A673 (cell line): ENCODE measurements around the gene GGTA1. TPM values are rescaled to one million over a fixed set of nuclear protein-coding genes. Genes with fewer than 3 reads are reported as not detected.

Source experiments
- BruUV-seq: library from RNA; stranded (reverse); fragments of 400-500 nt; replicated peaks from 2 replicates; lab custom pipeline; 2021; lab: Mats Ljungman, UMichigan
- CTCF ChIA-PET: fragments of 300-600 bp; sonication (Branson Sonifier 250); formaldehyde crosslinking; loops from one replicate; lab custom pipeline; 2022; ENCODE audit warnings: antibody characterized with exemption; lab: Charles Lee
- POLR2A ChIA-PET: fragments of 300-600 bp; sonication (Branson Sonifier 250); formaldehyde crosslinking; loops from one replicate; lab custom pipeline; 2022; ENCODE audit warnings: antibody characterized with exemption; ENCODE audit not compliant: low non-redundant PET; lab: Charles Lee
- DNase-seq: peaks from one replicate; pipeline ENCODE4 v3.0.0-alpha.2; 2015; ENCODE audit warnings: low spot score
- H3K27ac ChIP-seq: fragments of 200-600 bp; sonication (generic); 2 replicates; pipeline ENCODE4 v1.5.1; 2016; ENCODE audit warnings: mixed run types, low read depth, mild to moderate bottlenecking, mixed read lengths, antibody characterized with exemption, low read length; ENCODE audit not compliant: poor library complexity, severe bottlenecking
- H3K27me3 ChIP-seq: fragments of 200-600 bp; sonication (generic); replicated peaks from 2 replicates; pipeline ENCODE4 v1.6.1; 2017; ENCODE audit warnings: mixed run types, low read depth, mild to moderate bottlenecking, mixed read lengths, antibody characterized with exemption, low read length; ENCODE audit not compliant: insufficient read depth, poor library complexity
- H3K36me3 ChIP-seq: fragments of 200-600 bp; sonication (generic); 2 replicates; pipeline ENCODE4 v1.6.1; 2016; ENCODE audit warnings: mixed run types, mild to moderate bottlenecking, mixed read lengths, antibody characterized with exemption, low read length; ENCODE audit not compliant: insufficient read depth, poor library complexity, severe bottlenecking
- H3K4me1 ChIP-seq: fragments of 200-600 bp; sonication (generic); 2 replicates; pipeline ENCODE4 v1.6.1; 2017; ENCODE audit warnings: mixed run types, mild to moderate bottlenecking, mixed read lengths, antibody characterized with exemption, low read length; ENCODE audit not compliant: insufficient read depth, poor library complexity, severe bottlenecking
- H3K4me3 ChIP-seq: fragments of 200-600 bp; sonication (generic); 2 replicates; pipeline ENCODE4 v1.5.1; 2016; ENCODE audit warnings: low read depth, mixed run types, mild to moderate bottlenecking, mixed read lengths, low read length; ENCODE audit not compliant: poor library complexity, severe bottlenecking
- H3K9me3 ChIP-seq: fragments of 200-600 bp; sonication (generic); 2 replicates; pipeline ENCODE4 v1.6.1; 2016; ENCODE audit warnings: mixed run types, low read depth, mild to moderate bottlenecking, mixed read lengths, antibody characterized with exemption, low read length; ENCODE audit not compliant: poor library complexity, severe bottlenecking
- CTCF ChIP-seq: fragments of 300-800, 200-600 bp; sonication (generic); conservative IDR thresholded peaks from 2 replicates; pipeline ENCODE4 v1.5.1; 2017; ENCODE audit warnings: low read depth, mild to moderate bottlenecking, antibody characterized with exemption, low read length, moderate library complexity, mixed read lengths
- EZH2 ChIP-seq: fragments of 200-600 bp; sonication (generic); IDR thresholded peaks from 2 replicates; pipeline ENCODE4 v1.6.1; 2017; ENCODE audit warnings: borderline replicate concordance, low read depth, mild to moderate bottlenecking, mixed read lengths, antibody characterized with exemption, low read length; ENCODE audit not compliant: poor library complexity, severe bottlenecking
- intact Hi-C: fragments of 100-400 bp; cut with micrococcal nuclease; formaldehyde crosslinking; loops from one replicate; pipeline ENCODE4 v1.10.0; 2022; ENCODE audit not compliant: unreplicated experiment
- total RNA-seq: library from RNA; stranded (reverse); gene quantifications from 2 replicates; pipeline ENCODE4 v1.2.3, GENCODE V29; 2021

GGTA1 gene
- total RNA-seq, 1 experiment from 2014 or later, result not detected

DNA sequence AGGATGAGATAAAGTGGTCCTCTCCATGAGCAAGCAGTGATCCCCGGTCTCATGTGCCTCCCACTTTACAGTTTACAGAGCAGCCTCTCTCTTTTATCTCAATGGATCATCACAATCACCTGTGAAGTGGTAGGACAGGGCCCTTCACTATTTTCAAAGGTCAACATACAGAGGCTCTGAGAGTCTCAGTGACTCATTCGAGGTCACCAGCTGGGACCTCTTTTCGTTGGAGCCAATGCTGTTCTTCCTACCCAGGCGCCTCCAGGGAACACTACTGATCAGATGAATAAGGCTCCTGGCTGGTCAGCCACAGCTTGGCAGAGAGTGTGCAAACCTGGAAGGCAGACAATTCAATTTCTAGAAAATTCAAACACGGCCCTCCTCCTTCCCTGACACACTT, 16.6 kb downstream of the GGTA1 start:
- no peaks in the 10 kb centered on the region for H3K36me3 ChIP-seq
- H3K9me3 ChIP-seq, result no peaks in the 10 kb centered on the region
- H3K27me3 ChIP-seq, result no peaks in the 10 kb centered on the region
- no peak for TF ChIP-seq CTCF
- no peak for TF ChIP-seq EZH2
- H3K4me1 ChIP-seq, result no peaks in the 10 kb centered on the region
- no TSS peak for BruUV-seq
- H3K27ac ChIP-seq, result no peak overlapping the region
- DNase-seq, result no peak
- H3K4me3 ChIP-seq, result no peak overlapping the region
- ChIA-PET CTCF (no interaction called here), POLR2A (interaction anchor here (0.6 kb wide), 1 partner anchor 13 kb away, joined by 3 read pairs; no protein-coding TSS in a partner anchor)
- intact Hi-C loops, result no loop called here

DNA sequence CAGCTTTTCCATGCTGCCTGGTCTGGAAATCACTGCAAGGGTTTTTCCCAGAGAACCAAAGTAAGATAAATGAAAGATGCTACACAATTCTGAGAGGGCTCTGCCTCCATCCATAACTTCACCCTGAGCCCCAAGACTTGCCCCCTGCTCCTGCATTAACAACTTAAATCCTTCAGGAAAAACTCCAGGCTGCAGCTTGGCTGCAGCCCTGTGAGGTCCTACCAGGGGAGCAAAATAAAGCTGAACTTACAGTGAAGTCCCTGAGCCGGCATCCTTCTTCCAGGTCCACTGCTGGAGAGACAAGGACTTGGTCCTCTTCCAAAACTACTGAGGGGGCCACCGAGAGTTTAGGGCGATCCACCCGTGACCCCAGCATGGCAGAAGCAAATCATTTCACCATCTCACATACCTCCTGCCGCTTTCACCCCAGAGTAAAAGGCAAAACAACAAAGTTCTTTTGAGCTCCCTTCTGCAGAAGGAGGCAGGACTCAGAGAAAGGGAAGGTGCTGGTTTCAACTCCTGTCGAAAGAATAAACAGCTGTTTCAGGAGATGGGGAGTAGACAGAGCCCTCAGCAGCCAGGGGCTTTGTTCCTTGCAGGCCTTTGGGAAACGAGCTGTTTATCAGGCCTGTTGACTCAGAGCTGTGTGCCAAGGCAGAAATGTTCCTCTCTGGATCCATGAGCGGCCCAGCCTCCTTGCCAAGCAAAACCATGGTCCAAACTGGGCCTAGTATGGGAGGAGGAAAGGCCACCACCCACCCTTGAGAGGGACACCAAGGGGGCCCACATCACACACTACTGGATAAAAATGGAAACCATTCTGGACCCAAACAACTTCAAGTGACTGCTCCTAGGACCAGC, 20.6 kb downstream of the GGTA1 start:
- Histone ChIP-seq H3K36me3 (no peaks in the 10 kb centered on the region), H3K4me1 (no peaks in the 10 kb centered on the region), H3K4me3 (no peak overlapping the region), H3K27me3 (no peaks in the 10 kb centered on the region), H3K27ac (no peak overlapping the region), H3K9me3 (no peaks in the 10 kb centered on the region)
- no TSS peak for BruUV-seq
- CTCF ChIA-PET, result interaction anchor here (0.6 kb wide), 1 partner anchor 436 kb away, joined by 5 read pairs; no protein-coding TSS in a partner anchor
- intact Hi-C loops, result no loop called here
- POLR2A ChIA-PET, result no interaction called here
- DNase-seq, result no peak
- TF ChIP-seq EZH2, result no peak
- no peak for TF ChIP-seq CTCF

DNA sequence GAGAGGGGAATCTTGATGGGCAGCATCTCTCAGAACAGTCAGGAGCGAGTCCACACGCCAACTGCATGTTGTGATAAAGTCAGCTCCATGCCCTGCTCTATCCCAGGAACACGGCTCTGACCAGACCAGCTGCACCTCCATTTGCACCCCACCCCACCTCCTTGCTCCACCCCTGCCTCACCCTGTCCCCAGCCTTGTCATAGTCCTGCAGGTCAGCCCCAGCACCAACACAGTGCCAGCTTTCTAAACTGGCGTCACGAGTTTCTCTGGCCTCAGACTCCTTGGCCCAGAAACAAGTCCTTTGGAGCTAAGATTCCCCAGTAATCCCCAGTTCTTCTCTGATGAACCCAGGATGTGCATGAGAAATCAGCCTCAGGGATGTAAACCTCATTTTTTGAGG, 23.5 kb downstream of the GGTA1 start:
- intact Hi-C loops, result no loop called here
- POLR2A ChIA-PET, result no interaction called here
- no peaks in the 10 kb centered on the region for H3K4me1 ChIP-seq
- TF ChIP-seq EZH2, result no peak
- no peak for TF ChIP-seq CTCF
- H3K36me3 ChIP-seq, result no peaks in the 10 kb centered on the region
- DNase-seq, result no peak
- no peak overlapping the region for H3K27ac ChIP-seq
- no peak overlapping the region for H3K4me3 ChIP-seq
- CTCF ChIA-PET, result no interaction called here
- no peaks in the 10 kb centered on the region for H3K9me3 ChIP-seq
- peaks cover 17% of the 10 kb centered on the region for H3K27me3 ChIP-seq
- BruUV-seq, result no TSS peak
